Small intestine (tissue), 7 donors: ENCODE data around the gene ASMTL. TPM values are rescaled to one million over a fixed set of nuclear protein-coding genes. Genes with fewer than 3 reads are reported as not detected.
"Not testable (repeated sequence)": the region's sequence is repeated elsewhere in the genome, so short reads cannot be mapped to it uniquely, and the experiment has no call there.

Source experiments
- DNase-seq, 2 donors: peaks; one replicate each; pipeline versions ENCODE4 v3.0.0 to v3.0.0-alpha.2; 2013
- FAIRE-seq: peaks from 2 replicates; lab custom pipeline; 2012; peaks lifted over from hg19 to GRCh38; lab: Jason Lieb, UNC
- H3K27ac ChIP-seq, 3 donors: one replicate each; pipeline ENCODE4 v1.5.1; 2013; ENCODE audit warnings: low read length in 2 of 3, mild to moderate bottlenecking in 2 of 3, control low read depth in 1 of 3, inconsistent platforms in 1 of 3, low read depth in 1 of 3, moderate library complexity in 1 of 3
- H3K27me3 ChIP-seq, 3 donors: one replicate each; pipeline ENCODE4 v1.6.1; 2013; ENCODE audit warnings: low read length in 3 of 3, inconsistent platforms in 1 of 3; ENCODE audit not compliant: control insufficient read depth in 3 of 3, insufficient read depth in 3 of 3
- H3K36me3 ChIP-seq, 3 donors: one replicate each; pipeline ENCODE4 v1.6.1; 2013; ENCODE audit warnings: low read length in 3 of 3, inconsistent platforms in 1 of 3, low read depth in 1 of 3, mild to moderate bottlenecking in 1 of 3, moderate library complexity in 1 of 3; ENCODE audit not compliant: control insufficient read depth in 3 of 3, insufficient read depth in 2 of 3
- H3K4me1 ChIP-seq, 3 donors: one replicate each; pipeline ENCODE4 v1.6.1; 2013; ENCODE audit warnings: low read length in 2 of 3, inconsistent platforms in 1 of 3, low read depth in 1 of 3, mild to moderate bottlenecking in 1 of 3, moderate library complexity in 1 of 3; ENCODE audit not compliant: control insufficient read depth in 3 of 3, insufficient read depth in 2 of 3
- H3K4me3 ChIP-seq, 3 donors: one replicate each; pipeline ENCODE4 v1.5.1; 2013; ENCODE audit warnings: low read length in 3 of 3, control low read depth in 1 of 3, inconsistent platforms in 1 of 3, low read depth in 1 of 3, mild to moderate bottlenecking in 1 of 3, moderate library complexity in 1 of 3
- H3K9me3 ChIP-seq, 2 donors: one replicate each; pipeline ENCODE4 v1.6.1; 2013; ENCODE audit warnings: low read depth in 1 of 2, low read length in 1 of 2; ENCODE audit not compliant: control insufficient read depth in 2 of 2, insufficient read depth in 1 of 2
- WGBS, 3 donors: extraction: QIAGEN DNeasy Blood & Tissue Kit; methylation state at CpG; one replicate each; pipeline ENCODE4 v1.1.7; 2013; 5-methylcytosine and 5-hydroxymethylcytosine counted together
- polyA plus RNA-seq, 4 donors: library from polyadenylated mRNA; stranded (reverse) in 3 of 4; unstranded in 1 of 4; fragments of 200-250 nt in 3 of 4; fragments of 120-200 nt in 1 of 4; gene quantifications; one replicate each; pipeline versions ENCODE4 v1.2.1 to v1.2.3, GENCODE V29; 2013
- donor health status: healthy with polysubstance abuse.
- donor health status: control.
- donor health status: control.
- donor health status: Bipolar disorder and iron deficiency.
- donor health status: healthy.

Gene ASMTL
- polyA plus RNA-seq, 4 donors: 10.1 to 24.8 (median 17.3) TPM

DNA sequence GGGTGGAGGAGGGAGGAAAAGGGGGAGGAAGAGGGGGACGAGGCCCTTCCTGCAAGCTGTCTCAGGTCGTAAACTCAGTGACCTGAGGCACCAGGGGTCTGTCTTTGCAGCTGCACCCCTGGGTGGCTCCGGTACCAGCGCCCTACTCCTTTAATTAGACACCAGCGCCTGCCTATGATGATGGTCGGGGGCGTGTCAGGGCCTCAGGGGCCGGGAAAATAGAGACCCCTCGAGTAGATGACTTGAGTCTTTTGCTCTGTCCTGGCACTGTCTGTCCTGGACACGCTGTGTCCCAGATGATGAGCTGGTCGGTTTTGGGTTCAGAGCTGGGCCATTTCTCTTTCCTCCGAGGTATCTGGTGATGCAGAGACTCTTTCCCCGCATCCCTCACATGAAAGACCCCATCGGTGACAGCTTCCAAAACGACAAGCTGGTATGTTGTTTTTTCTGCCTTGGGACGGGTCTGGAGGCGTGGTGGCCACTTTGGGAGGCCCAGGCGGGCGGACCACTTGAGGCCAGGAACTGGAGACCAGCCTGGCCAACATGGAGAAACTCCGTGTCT lies 72.0 kb downstream of the ASMTL start:
- Histone ChIP-seq H3K9me3 (no peaks in the 10 kb centered on the region), H3K4me1 (no peaks in the 10 kb centered on the region), H3K4me3 (no peak overlapping the region), H3K36me3 (peaks cover 2 to 37% (median 10%) of the 10 kb centered on the region in 3 donors), H3K27me3 (no peaks in the 10 kb centered on the region), H3K27ac (no peak overlapping the region)
- no peak for FAIRE-seq
- no peak for DNase-seq
- 40 to 64% (median 44%) methylated on average over 20 of the region's 20 CpGs for WGBS, 3 donors

DNA sequence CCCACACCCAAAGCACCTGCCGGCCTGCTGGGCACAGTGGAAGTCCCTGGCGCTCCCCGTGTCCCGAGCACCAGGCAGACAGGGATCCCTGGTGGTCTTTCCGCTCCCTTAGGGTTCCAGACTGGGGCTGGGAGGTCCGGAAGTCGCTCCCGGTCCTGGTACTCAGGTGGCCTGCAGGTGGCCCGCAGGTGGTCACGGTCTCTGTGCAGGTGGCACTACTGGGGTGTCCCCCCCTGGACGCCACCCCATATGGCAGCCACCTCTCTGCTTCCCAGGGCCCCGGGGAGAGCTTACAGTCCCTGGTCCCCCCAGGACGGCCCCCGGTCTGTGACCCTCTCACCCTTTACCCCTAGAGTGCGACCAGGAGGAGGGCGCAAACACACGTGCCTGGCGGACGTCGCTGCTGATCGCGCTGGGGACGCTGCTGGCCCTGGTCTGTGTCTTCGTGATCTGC lies 74.4 kb downstream of the ASMTL start:
- FAIRE-seq: no peak
- Histone ChIP-seq H3K4me1 (no peaks in the 10 kb centered on the region), H3K36me3 (peaks cover 0 to 13% (median 0%) of the 10 kb centered on the region in 3 donors), H3K4me3 (no peak overlapping the region), H3K9me3 (no peaks in the 10 kb centered on the region), H3K27me3 (no peaks in the 10 kb centered on the region), H3K27ac (no peak overlapping the region)
- WGBS, 3 donors: 90% methylated on average over 24 of the region's 24 CpGs
- DNase-seq: no peak

DNA sequence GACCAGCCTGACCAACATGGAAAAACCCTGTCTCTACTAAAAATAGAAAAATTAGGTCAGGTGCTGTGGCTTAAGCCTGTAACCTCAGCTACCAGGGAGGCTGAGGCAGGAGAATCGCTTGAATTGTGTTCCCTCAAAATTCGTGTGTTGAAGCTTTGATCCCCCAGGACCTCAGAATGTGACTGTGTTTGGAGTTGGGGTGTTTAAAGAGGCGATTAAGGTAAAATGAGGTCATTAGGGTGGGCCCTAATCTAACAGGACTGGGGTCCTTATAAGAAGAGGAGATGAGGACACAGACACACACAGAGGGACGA lies 84.4 kb downstream of the ASMTL start:
- no peaks in the 10 kb centered on the region for H3K9me3 ChIP-seq
- H3K4me3 ChIP-seq: no peak overlapping the region
- H3K36me3 ChIP-seq: peaks cover 0 to 6% (median 0%) of the 10 kb centered on the region in 3 donors
- H3K27ac ChIP-seq: no peak overlapping the region
- no peaks in the 10 kb centered on the region for H3K27me3 ChIP-seq
- WGBS, 3 donors: 74 to 81% (median 80%) methylated on average over 4 of the region's 4 CpGs
- FAIRE-seq (no peak), DNase-seq (no peak)
- H3K4me1 ChIP-seq: no peaks in the 10 kb centered on the region

DNA sequence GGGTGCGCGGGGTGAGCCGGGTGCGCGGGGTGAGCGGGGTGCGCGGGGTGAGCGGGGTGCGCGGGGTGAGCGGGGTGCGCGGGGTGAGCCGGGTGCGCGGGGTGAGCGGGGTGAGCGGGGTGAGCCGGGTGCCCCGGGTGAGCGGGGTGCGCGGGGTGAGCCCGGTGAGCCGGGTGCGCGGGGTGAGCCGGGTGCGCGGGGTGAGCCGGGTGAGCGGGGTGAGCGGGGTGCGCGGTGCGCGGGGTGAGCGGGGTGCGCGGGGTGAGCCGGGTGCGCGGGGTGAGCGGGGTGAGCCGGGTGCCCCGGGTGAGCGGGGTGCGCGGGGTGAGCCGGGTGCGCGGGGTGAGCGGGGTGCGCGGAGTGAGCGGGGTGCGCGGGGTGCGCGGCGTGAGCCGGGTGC lies 86.3 kb downstream of the ASMTL start:
- not testable (repeated sequence) for H3K4me3 ChIP-seq, FAIRE-seq, DNase-seq, H3K36me3 ChIP-seq, H3K9me3 ChIP-seq, H3K27me3 ChIP-seq, H3K4me1 ChIP-seq, H3K27ac ChIP-seq
- WGBS, 3 donors: 92 to 99% (median 98%) methylated on average over 10 to 43 of the region's 63 CpGs

DNA sequence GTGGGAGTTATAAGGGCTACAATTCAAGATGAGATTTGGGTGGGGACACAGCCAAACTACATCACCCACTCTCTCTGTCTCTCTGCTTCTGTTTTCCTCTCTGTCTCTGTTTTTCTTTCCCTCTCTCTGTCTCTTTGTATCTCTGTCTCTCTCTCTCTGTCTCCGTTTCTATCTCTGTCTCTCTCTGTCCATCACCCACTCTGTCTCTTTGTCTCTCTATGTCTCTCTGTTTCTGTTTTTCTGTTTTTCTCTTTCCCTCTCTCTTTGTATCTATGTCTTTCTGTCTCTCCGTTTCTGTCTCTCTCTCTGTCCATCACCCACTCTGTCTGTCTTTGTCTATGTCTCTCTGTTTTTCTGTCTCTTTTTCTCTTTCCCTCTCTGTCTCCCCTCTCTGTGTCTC lies 90.8 kb downstream of the ASMTL start:
- WGBS, 3 donors: 90 to 98% (median 93%) methylated on average over 2 of the region's 2 CpGs
- no peak overlapping the region for H3K27ac ChIP-seq
- H3K36me3 ChIP-seq: peaks cover 0 to 20% (median 0%) of the 10 kb centered on the region in 3 donors
- no peak for DNase-seq
- H3K4me1 ChIP-seq: no peaks in the 10 kb centered on the region
- no peaks in the 10 kb centered on the region for H3K27me3 ChIP-seq
- H3K9me3 ChIP-seq: peaks cover 0 to 4% of the 10 kb centered on the region in 2 donors
- H3K4me3 ChIP-seq: no peak overlapping the region
- FAIRE-seq: no peak

DNA sequence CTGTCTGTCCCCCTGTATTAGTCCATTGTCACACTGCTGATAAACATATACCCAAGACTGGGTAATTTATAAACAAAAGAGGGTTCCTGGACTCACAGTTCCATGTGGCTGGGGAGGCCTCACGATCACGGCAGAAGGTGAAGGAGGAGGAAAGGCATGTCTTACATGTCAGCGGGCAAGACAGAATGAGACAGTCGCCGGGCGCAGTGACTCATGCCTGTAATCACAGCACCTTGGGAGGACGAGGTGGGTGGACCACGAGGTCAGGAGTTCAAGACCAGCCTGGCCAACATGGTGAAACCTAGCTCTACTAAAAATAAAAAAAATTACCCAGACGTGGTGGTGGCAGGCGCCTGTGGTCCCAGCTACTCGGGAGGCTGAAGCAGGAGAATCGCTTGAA lies 91.4 kb downstream of the ASMTL start:
- Histone ChIP-seq H3K4me3 (no peak overlapping the region), H3K36me3 (peaks cover 0 to 20% (median 0%) of the 10 kb centered on the region in 3 donors), H3K27ac (no peak overlapping the region), H3K27me3 (no peaks in the 10 kb centered on the region), H3K9me3 (peaks cover 0 to 4% of the 10 kb centered on the region in 2 donors), H3K4me1 (no peaks in the 10 kb centered on the region)
- FAIRE-seq (no peak), DNase-seq (no peak)
- 78 to 84% (median 83%) methylated on average over 12 of the region's 12 CpGs for WGBS, 3 donors

DNA sequence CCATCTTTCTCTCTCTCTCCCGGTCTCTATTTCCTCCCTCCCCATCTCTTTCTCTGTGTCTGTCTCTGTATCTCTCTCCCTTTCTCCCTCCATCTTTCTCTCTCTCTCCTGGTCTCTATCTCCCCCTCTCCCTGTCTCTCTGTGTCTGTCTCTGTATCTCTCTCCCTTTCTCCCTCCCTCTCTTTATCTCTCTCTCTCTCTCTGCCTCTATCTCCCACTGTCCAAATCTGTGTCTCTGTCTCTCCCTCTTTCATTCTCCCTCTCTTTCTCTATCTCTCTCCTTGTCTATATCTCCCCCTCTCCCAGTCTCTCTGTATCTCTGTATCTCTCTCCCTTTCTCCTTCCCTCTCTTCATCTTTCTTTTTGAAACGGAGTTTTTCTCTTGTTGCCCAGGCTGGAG lies 92.5 kb downstream of the ASMTL start:
- FAIRE-seq (no peak), DNase-seq (no peak)
- Histone ChIP-seq H3K27ac (no peak overlapping the region), H3K27me3 (no peaks in the 10 kb centered on the region), H3K36me3 (peaks cover 0 to 20% (median 0%) of the 10 kb centered on the region in 3 donors), H3K9me3 (peaks cover 0 to 4% of the 10 kb centered on the region in 2 donors), H3K4me1 (no peaks in the 10 kb centered on the region), H3K4me3 (no peak overlapping the region)
- 87 to 90% (median 89%) methylated on average over 2 of the region's 2 CpGs for WGBS, 3 donors

DNA sequence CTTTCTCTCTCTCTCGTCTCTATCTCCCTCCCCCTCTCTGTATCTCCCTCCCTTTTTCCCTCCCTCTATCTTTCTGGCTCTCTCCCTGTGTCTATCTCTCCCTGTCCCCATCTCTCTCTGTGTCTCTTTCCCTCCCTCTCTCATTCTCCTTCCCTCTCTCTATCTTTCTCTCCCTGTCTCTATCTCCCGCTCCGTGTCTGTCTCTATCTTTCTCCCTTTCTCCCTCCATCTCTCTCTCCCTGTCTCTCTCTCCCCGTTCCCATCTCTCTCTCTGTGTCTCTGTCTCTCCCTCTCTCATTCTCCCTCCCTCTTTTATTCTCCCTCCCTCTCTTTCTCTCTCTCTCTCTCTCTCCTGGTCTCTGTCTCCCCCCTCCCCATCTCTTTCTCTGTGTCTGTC lies 93.2 kb downstream of the ASMTL start:
- Histone ChIP-seq H3K4me1 (no peaks in the 10 kb centered on the region), H3K4me3 (no peak overlapping the region), H3K27ac (no peak overlapping the region), H3K36me3 (peaks cover 0 to 19% (median 0%) of the 10 kb centered on the region in 3 donors), H3K27me3 (no peaks in the 10 kb centered on the region), H3K9me3 (peaks cover 0 to 4% of the 10 kb centered on the region in 2 donors)
- FAIRE-seq (no peak), DNase-seq (no peak)
- WGBS, 3 donors: 71 to 91% (median 91%) methylated on average over 4 of the region's 4 CpGs
